Liver (tissue), 9 donors: ENCODE data around the gene APOBEC3H. TPM values are rescaled to one million over a fixed set of nuclear protein-coding genes. Genes with fewer than 3 reads are reported as not detected.

Source experiments
- DNase-seq: peaks from one replicate; pipeline ENCODE4 v3.0.0-alpha.2; 2017; ENCODE audit warnings: low spot score
- H3K27ac ChIP-seq, 2 donors: one replicate each; pipeline ENCODE4 v1.7.0; 2013; ENCODE audit warnings: inconsistent platforms in 2 of 2, low read length in 2 of 2, control low read depth in 1 of 2, low read depth in 1 of 2, mild to moderate bottlenecking in 1 of 2
- H3K27me3 ChIP-seq, 4 donors: one replicate each; pipeline versions ENCODE4 v1.6.1 to v1.7.0; 2013; ENCODE audit warnings: low read length in 3 of 4, inconsistent platforms in 1 of 4, mild to moderate bottlenecking in 1 of 4, moderate library complexity in 1 of 4; ENCODE audit not compliant: control insufficient read depth in 4 of 4, insufficient read depth in 4 of 4
- H3K36me3 ChIP-seq, 4 donors: one replicate each; pipeline versions ENCODE4 v1.6.1 to v1.7.0; 2013; ENCODE audit warnings: low read length in 3 of 4, mild to moderate bottlenecking in 3 of 4, low read depth in 1 of 4, moderate library complexity in 1 of 4; ENCODE audit not compliant: control insufficient read depth in 4 of 4, insufficient read depth in 3 of 4
- H3K4me1 ChIP-seq, 4 donors: one replicate each; pipeline versions ENCODE4 v1.6.1 to v1.7.0; 2013; ENCODE audit warnings: low read length in 3 of 4, mild to moderate bottlenecking in 3 of 4, moderate library complexity in 1 of 4; ENCODE audit not compliant: control insufficient read depth in 4 of 4, insufficient read depth in 4 of 4
- H3K4me3 ChIP-seq, 3 donors: one replicate each; pipeline versions ENCODE4 v1.6.1 to v1.7.0; 2013; ENCODE audit warnings: low read length in 3 of 3, control low read depth in 1 of 3, low read depth in 1 of 3, mild to moderate bottlenecking in 1 of 3
- H3K9ac ChIP-seq, 2 donors: one replicate each; pipeline ENCODE4 v1.7.0; 2013; ENCODE audit warnings: low read length in 2 of 2, mild to moderate bottlenecking in 2 of 2, moderate library complexity in 2 of 2, control low read depth in 1 of 2, low read depth in 1 of 2
- H3K9me3 ChIP-seq, 4 donors: one replicate each; pipeline versions ENCODE4 v1.6.1 to v1.7.0; 2013; ENCODE audit warnings: low read length in 3 of 4; ENCODE audit not compliant: control insufficient read depth in 4 of 4
- EGR1 ChIP-seq, 2 donors: IDR thresholded peaks; 2 replicates each; pipeline ENCODE4 v1.6.1; 2016 to 2018; ENCODE audit warnings: antibody characterized with exemption in 2 of 2, low read depth in 2 of 2
- FOXA1 ChIP-seq: IDR thresholded peaks from 2 replicates; pipeline ENCODE4 v1.6.1; 2016; ENCODE audit warnings: antibody characterized with exemption
- FOXA2 ChIP-seq: IDR thresholded peaks from 2 replicates; pipeline ENCODE4 v1.6.1; 2016; ENCODE audit warnings: antibody characterized with exemption
- GABPA ChIP-seq, 2 donors: IDR thresholded peaks in 1 of 2; conservative IDR thresholded peaks in 1 of 2; 2 replicates each; pipeline ENCODE4 v1.6.1; 2016; ENCODE audit warnings: antibody characterized with exemption in 2 of 2, mild to moderate bottlenecking in 1 of 2, moderate library complexity in 1 of 2
- HNF4A ChIP-seq, 2 donors: conservative IDR thresholded peaks; 2 replicates each; pipeline ENCODE4 v1.6.1; 2016; ENCODE audit warnings: antibody characterized with exemption in 2 of 2, mild to moderate bottlenecking in 2 of 2
- HNF4G ChIP-seq: IDR thresholded peaks from 2 replicates; pipeline ENCODE4 v1.6.1; 2016; ENCODE audit warnings: antibody characterized with exemption
- JUND ChIP-seq, 2 donors: IDR thresholded peaks; 2 replicates each; pipeline ENCODE4 v1.6.1; 2016; ENCODE audit warnings: antibody characterized with exemption in 2 of 2
- NR2F2 ChIP-seq: IDR thresholded peaks from 2 replicates; pipeline ENCODE4 v1.6.1; 2016; ENCODE audit warnings: antibody characterized with exemption
- RAD21 ChIP-seq, 2 donors: IDR thresholded peaks; 2 replicates each; pipeline ENCODE4 v1.6.1; 2016; ENCODE audit warnings: antibody characterized with exemption in 2 of 2, mild to moderate bottlenecking in 2 of 2
- RXRA ChIP-seq, 2 donors: IDR thresholded peaks; 2 replicates each; pipeline ENCODE4 v1.6.1; 2017 to 2018; ENCODE audit warnings: antibody characterized with exemption in 2 of 2, mild to moderate bottlenecking in 1 of 2
- TAF1 ChIP-seq: conservative IDR thresholded peaks from 2 replicates; pipeline ENCODE4 v1.6.1; 2016; ENCODE audit warnings: antibody characterized with exemption, mild to moderate bottlenecking
- YY1 ChIP-seq: IDR thresholded peaks from 2 replicates; pipeline ENCODE4 v1.6.1; 2016; ENCODE audit warnings: antibody characterized with exemption, mild to moderate bottlenecking
- WGBS: extraction: QIAGEN DNeasy Blood & Tissue Kit; methylation state at CpG from one replicate; pipeline ENCODE4 v1.1.7; 2013; 5-methylcytosine and 5-hydroxymethylcytosine counted together
- polyA plus RNA-seq, 2 donors: library from polyadenylated mRNA; stranded (reverse) in 1 of 2; unstranded in 1 of 2; fragments of 200-250 nt in 1 of 2; fragments of >200 nt in 1 of 2; fragmentation: Nextera tagmentation in 1 of 2; extraction: Ambion mirVana in 1 of 2; gene quantifications; one replicate each; pipeline versions ENCODE4 v1.2.1 to v1.2.3, GENCODE V29; 2013 to 2015
- total RNA-seq, 2 donors: library from RNA; depleted of rRNA; stranded (reverse); fragments of >200 nt; gene quantifications; one replicate each; pipeline ENCODE4 v1.2.3, GENCODE V29; 2014
- TF ChIP-seq, protein P1 (sequence below): IDR thresholded peaks from 2 replicates; pipeline ENCODE4 v1.6.1; 2016; ENCODE audit warnings: antibody characterized with exemption, mild to moderate bottlenecking
- TF ChIP-seq, protein P2 (sequence below): IDR thresholded peaks from 2 replicates; pipeline ENCODE4 v1.6.1; 2016; ENCODE audit warnings: antibody characterized with exemption
- TF ChIP-seq, protein P3 (sequence below): fragments of 150-350 bp; IDR thresholded peaks from 2 replicates; pipeline ENCODE4 v1.5.1; 2017; ENCODE audit warnings: improper control_type of control experiment, low read depth, low read length; ENCODE audit not compliant: missing input control
- TF ChIP-seq, protein P4 (sequence below): IDR thresholded peaks from 2 replicates; pipeline ENCODE4 v1.6.1; 2016; ENCODE audit warnings: antibody characterized with exemption
- donor health status: healthy.
- donor health status: healthy.
- donor health status: healthy.
- donor health status: healthy.
- donor health status: healthy.

Gene APOBEC3H
- total and polyA plus RNA-seq, 4 donors: 0.25 TPM; not detected in 3

DNA sequence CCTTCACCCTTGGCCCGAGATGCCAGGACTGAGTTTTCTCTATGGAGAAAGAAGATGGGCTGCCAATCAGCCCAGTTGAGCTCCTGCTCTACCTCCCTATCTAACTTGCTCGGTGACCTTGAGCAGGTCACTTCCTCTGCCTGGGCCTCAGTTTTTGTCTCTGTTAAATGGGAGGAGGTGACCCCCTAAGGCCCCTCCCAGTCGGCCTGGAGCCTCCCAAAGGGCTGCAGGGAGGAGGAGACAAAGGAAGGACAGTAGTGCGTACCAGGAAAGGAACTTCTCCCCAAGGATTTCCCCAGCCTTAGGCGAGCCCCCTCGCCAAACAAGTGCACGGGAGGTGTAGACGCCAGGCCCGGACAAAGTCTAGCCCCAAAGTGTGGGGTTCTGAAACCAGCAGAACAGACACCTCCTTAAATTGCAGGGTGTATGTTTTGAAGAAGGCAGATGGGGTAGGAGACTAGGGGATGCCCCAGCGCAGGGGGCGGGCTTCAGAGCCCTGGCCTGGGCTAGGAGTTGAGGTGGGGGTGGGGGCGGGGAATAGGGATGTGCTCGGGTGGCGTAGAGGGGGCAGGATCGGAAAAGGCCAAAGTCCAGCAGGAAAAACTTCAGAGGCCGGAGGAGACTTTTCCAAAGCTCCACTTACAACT is 54.4 kb downstream of the APOBEC3H start:
- Histone ChIP-seq H3K9me3 (no peaks in the 10 kb centered on the region), H3K9ac (peak overlapping the region; percentile 61 to 93), H3K27me3 (no peaks in the 10 kb centered on the region), H3K4me3 (peak overlapping the region in 2 of 3 donors; percentile 35 to 92), H3K4me1 (peaks cover 13 to 42% (median 31%) of the 10 kb centered on the region in 4 donors), H3K27ac (peak overlapping the region; percentile 48 to 79), H3K36me3 (peaks cover 0 to 4% (median under 1%) of the 10 kb centered on the region in 4 donors)
- TF ChIP-seq RAD21 (IDR thresholded peaks at IDR 0.05): no peak
- TF ChIP-seq GABPA (IDR thresholded peaks at IDR 0.05 in 1 of 2, conservative IDR thresholded peaks at IDR 0.05 in 1 of 2): no peak
- TF ChIP-seq, protein P1, sequence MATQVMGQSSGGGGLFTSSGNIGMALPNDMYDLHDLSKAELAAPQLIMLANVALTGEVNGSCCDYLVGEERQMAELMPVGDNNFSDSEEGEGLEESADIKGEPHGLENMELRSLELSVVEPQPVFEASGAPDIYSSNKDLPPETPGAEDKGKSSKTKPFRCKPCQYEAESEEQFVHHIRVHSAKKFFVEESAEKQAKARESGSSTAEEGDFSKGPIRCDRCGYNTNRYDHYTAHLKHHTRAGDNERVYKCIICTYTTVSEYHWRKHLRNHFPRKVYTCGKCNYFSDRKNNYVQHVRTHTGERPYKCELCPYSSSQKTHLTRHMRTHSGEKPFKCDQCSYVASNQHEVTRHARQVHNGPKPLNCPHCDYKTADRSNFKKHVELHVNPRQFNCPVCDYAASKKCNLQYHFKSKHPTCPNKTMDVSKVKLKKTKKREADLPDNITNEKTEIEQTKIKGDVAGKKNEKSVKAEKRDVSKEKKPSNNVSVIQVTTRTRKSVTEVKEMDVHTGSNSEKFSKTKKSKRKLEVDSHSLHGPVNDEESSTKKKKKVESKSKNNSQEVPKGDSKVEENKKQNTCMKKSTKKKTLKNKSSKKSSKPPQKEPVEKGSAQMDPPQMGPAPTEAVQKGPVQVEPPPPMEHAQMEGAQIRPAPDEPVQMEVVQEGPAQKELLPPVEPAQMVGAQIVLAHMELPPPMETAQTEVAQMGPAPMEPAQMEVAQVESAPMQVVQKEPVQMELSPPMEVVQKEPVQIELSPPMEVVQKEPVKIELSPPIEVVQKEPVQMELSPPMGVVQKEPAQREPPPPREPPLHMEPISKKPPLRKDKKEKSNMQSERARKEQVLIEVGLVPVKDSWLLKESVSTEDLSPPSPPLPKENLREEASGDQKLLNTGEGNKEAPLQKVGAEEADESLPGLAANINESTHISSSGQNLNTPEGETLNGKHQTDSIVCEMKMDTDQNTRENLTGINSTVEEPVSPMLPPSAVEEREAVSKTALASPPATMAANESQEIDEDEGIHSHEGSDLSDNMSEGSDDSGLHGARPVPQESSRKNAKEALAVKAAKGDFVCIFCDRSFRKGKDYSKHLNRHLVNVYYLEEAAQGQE: no peak
- no peak for TF ChIP-seq HNF4G
- no peak for TF ChIP-seq FOXA1
- TF ChIP-seq NR2F2: peak; percentile 46
- DNase-seq: peak; percentile 36
- 40% methylated on average over 16 of the region's 16 CpGs for WGBS

DNA sequence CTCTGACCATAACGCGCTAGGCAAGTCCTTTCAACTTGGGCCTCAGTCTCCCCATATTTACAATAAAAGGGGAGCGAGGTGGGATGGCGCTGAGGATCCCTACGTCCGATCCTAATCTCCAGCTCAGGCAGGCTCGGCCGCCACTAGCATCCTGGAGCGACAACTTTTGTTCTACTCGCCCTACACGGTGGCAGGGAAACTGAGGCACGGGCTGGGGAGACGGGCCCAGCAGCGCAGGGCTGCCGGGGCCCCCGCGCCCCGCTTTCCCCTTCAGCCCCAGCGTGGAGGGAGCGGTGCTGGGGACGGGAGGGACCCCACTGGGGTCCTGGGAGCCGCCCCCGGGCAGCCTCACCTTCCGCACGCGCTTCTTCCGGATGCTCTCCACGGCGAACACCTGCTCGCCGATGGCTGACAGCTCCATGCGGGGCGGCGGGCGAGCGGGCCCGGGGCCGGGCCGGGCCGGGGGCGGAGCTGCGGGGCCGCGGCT is 55.0 kb downstream of the APOBEC3H start:
- WGBS: 5% methylated on average over 44 of the region's 44 CpGs
- H3K4me1 ChIP-seq: peaks cover 12 to 41% (median 28%) of the 10 kb centered on the region in 4 donors
- no peaks in the 10 kb centered on the region for H3K27me3 ChIP-seq
- H3K4me3 ChIP-seq: peak overlapping the region; percentile 35 to 92 (median 57)
- H3K36me3 ChIP-seq: peaks cover 0 to 4% (median under 1%) of the 10 kb centered on the region in 4 donors
- peak overlapping the region; percentile 45 to 79 for H3K27ac ChIP-seq
- peak overlapping the region; percentile 61 to 93 for H3K9ac ChIP-seq
- TF ChIP-seq, protein P2, sequence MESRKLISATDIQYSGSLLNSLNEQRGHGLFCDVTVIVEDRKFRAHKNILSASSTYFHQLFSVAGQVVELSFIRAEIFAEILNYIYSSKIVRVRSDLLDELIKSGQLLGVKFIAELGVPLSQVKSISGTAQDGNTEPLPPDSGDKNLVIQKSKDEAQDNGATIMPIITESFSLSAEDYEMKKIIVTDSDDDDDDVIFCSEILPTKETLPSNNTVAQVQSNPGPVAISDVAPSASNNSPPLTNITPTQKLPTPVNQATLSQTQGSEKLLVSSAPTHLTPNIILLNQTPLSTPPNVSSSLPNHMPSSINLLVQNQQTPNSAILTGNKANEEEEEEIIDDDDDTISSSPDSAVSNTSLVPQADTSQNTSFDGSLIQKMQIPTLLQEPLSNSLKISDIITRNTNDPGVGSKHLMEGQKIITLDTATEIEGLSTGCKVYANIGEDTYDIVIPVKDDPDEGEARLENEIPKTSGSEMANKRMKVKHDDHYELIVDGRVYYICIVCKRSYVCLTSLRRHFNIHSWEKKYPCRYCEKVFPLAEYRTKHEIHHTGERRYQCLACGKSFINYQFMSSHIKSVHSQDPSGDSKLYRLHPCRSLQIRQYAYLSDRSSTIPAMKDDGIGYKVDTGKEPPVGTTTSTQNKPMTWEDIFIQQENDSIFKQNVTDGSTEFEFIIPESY: no peak
- TF ChIP-seq YY1 (no peak), RAD21 (IDR thresholded peaks at IDR 0.05) (no peak), EGR1 (IDR thresholded peaks at IDR 0.05; ENCODE audit: low read depth in 2 of 2) (no peak), TAF1 (no peak), NR2F2 (no peak), FOXA2 (no peak), RXRA (IDR thresholded peaks at IDR 0.05) (no peak), JUND (IDR thresholded peaks at IDR 0.05) (no peak), FOXA1 (no peak), HNF4A (conservative IDR thresholded peaks at IDR 0.05) (no peak)
- TF ChIP-seq, protein P3, sequence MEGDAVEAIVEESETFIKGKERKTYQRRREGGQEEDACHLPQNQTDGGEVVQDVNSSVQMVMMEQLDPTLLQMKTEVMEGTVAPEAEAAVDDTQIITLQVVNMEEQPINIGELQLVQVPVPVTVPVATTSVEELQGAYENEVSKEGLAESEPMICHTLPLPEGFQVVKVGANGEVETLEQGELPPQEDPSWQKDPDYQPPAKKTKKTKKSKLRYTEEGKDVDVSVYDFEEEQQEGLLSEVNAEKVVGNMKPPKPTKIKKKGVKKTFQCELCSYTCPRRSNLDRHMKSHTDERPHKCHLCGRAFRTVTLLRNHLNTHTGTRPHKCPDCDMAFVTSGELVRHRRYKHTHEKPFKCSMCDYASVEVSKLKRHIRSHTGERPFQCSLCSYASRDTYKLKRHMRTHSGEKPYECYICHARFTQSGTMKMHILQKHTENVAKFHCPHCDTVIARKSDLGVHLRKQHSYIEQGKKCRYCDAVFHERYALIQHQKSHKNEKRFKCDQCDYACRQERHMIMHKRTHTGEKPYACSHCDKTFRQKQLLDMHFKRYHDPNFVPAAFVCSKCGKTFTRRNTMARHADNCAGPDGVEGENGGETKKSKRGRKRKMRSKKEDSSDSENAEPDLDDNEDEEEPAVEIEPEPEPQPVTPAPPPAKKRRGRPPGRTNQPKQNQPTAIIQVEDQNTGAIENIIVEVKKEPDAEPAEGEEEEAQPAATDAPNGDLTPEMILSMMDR: no peak
- TF ChIP-seq, protein P4, sequence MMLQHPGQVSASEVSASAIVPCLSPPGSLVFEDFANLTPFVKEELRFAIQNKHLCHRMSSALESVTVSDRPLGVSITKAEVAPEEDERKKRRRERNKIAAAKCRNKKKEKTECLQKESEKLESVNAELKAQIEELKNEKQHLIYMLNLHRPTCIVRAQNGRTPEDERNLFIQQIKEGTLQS: no peak
- DNase-seq: no peak
- H3K9me3 ChIP-seq: no peaks in the 10 kb centered on the region
